ENCODE data around the gene ZKSCAN3. TPM values are rescaled to one million over a fixed set of nuclear protein-coding genes. Genes with fewer than 3 reads are reported as not detected.
"Not testable (repeated sequence)": the region's sequence is repeated elsewhere in the genome, so short reads cannot be mapped to it uniquely, and the experiment has no call there.

ZKSCAN3 gene
- total and polyA plus RNA-seq, 2 of the 4 experiments (the other 2 are of a cell fraction), result 3.7 to 4.8 TPM

- TF ChIP-seq CHD1 (IDR thresholded peaks at IDR 0.05; ENCODE audit: low read depth, low read length), result no peak
Observed at GRCh38 chr6:28357036-28357435, 7.3 kb downstream of the ZKSCAN3 start (continued).

- H2AK5ac ChIP-seq (ENCODE audit: low read depth, low read length); H4K91ac ChIP-seq (ENCODE audit: insufficient read depth, low read depth, low read length); H4K20me1 ChIP-seq (ENCODE audit: insufficient read depth, low read length); H2AFZ ChIP-seq (replicated peaks; ENCODE audit: low read length, poor library complexity); BruUV-seq (replicated peaks); H3K14ac ChIP-seq (replicated peaks; ENCODE audit: low read depth, low read length); DNase-seq; H4K5ac ChIP-seq (ENCODE audit: low read depth, low read length); H2BK20ac ChIP-seq (ENCODE audit: low read depth, low read length); H3K4me2 ChIP-seq (ENCODE audit: low read depth, low read length); H3K18ac ChIP-seq (ENCODE audit: low read depth, low read length); H3K4me3 ChIP-seq (ENCODE audit: insufficient read depth, low read depth, low read length); H3K23ac ChIP-seq (ENCODE audit: low read depth, low read length); H2BK120ac ChIP-seq (ENCODE audit: low read depth, low read length); H2BK5ac ChIP-seq (ENCODE audit: low read depth, low read length, poor library complexity, severe bottlenecking); H3K56ac ChIP-seq (ENCODE audit: extremely low read depth, insufficient read depth, low read length); CTCF ChIA-PET; H3K4ac ChIP-seq (ENCODE audit: low read depth, low read length); H3K27ac ChIP-seq (ENCODE audit: insufficient read depth, low read length); POLR2A ChIA-PET (ENCODE audit: unreplicated experiment); dilution Hi-C loops (cut with HindIII; ENCODE audit: low sequenced_read_pairs, unreplicated experiment); H4K8ac ChIP-seq (ENCODE audit: low read depth in 2 of 2, low read length in 2 of 2); ATAC-seq (ENCODE audit: low read depth); H2BK15ac ChIP-seq (ENCODE audit: low read depth, low read length); H3K9ac ChIP-seq (ENCODE audit: low read depth, low read length); H2AK9ac ChIP-seq (replicated peaks; ENCODE audit: low read depth, low read length, poor library complexity); H3K9me3 ChIP-seq (ENCODE audit: control insufficient read depth, insufficient read depth, low read length); H3K27me3 ChIP-seq (ENCODE audit: control insufficient read depth, insufficient read depth, low read length): not testable (repeated sequence)
- peaks cover 12% of the 10 kb centered on the region for H3K36me3 ChIP-seq (ENCODE audit: control insufficient read depth, insufficient read depth, low read length)
- H3K79me1 ChIP-seq (ENCODE audit: low read depth in 1 of 2, low read length in 2 of 2), result peaks cover 10 to 28% of the 10 kb centered on the region in 2 experiments
- 90% methylated on average over 9 of the region's 16 CpGs; no CpG with 5 or more reads in 1 of the 2 experiments for WGBS, 2 experiments (ENCODE audit: extremely low coverage in 2 of 2, insufficient read length in 1 of 2)
- peaks cover 10% of the 10 kb centered on the region; the same call in 1 of the 2 replicates for H3K9me1 ChIP-seq (ENCODE audit: insufficient read depth, low read length)
- H3K4me1 ChIP-seq (ENCODE audit: control insufficient read depth, insufficient read depth, low read length), result peaks cover 13% of the 10 kb centered on the region
- intact Hi-C loops (cut with micrococcal nuclease) (loop anchor here (5.0 kb wide), 1 partner anchor 107 kb away; the partner anchor contains the start of gene ZKSCAN4), in situ Hi-C loops (cut with MboI; ENCODE audit: low sequenced_read_pairs) (loop anchor here (5.0 kb wide), 1 partner anchor 227 kb away; no protein-coding TSS in a partner anchor)
Observed at GRCh38 chr6:28359562-28359961, 9.8 kb downstream of the ZKSCAN3 start.
